ENCODE results near the gene ZNF223.

DNA sequence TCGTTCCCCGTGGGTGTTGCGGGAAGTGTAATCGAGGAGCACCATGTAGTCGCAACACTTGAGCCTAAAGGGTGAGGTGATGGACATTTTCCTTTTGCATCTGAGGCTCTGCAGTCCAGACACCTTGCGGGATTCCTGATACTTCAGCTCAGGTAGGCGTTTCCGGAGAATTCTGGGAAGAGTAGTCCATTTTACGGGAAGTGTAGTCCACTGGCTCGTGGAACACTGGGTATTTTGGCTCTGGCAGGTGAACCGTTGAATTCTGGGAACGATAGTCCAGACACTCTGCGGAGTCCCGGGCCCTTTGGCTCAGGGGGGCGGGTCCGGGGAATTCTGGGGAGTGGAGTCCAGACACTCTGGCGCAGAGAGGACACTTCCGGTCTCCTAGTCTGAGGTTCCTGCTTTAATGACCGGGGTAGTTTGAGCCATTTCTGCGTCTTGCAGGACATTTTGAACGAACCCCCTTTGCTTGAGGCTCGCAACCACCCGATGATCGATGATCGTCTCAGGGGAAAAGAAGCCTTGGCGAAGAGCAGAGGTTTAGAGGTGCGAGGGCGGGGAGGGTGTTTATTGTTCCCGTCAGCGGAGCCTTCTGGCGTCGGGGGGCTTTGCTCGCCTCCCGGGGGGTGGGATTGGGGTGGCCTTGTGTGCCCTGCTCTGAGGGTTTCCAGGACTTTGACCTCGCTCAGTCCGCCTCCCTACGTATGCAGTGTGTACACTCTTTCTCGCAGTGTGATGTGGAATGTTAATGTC, at the start of gene ZNF223:
- peak; percentile 76 to 93 (median 90) for TF ChIP-seq POLR2AphosphoS5 (IDR thresholded peaks at IDR 0.05)
- TF ChIP-seq, protein P1, sequence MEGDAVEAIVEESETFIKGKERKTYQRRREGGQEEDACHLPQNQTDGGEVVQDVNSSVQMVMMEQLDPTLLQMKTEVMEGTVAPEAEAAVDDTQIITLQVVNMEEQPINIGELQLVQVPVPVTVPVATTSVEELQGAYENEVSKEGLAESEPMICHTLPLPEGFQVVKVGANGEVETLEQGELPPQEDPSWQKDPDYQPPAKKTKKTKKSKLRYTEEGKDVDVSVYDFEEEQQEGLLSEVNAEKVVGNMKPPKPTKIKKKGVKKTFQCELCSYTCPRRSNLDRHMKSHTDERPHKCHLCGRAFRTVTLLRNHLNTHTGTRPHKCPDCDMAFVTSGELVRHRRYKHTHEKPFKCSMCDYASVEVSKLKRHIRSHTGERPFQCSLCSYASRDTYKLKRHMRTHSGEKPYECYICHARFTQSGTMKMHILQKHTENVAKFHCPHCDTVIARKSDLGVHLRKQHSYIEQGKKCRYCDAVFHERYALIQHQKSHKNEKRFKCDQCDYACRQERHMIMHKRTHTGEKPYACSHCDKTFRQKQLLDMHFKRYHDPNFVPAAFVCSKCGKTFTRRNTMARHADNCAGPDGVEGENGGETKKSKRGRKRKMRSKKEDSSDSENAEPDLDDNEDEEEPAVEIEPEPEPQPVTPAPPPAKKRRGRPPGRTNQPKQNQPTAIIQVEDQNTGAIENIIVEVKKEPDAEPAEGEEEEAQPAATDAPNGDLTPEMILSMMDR (IDR thresholded peaks at IDR 0.05) = no peak

Data from stomach (tissue), 4 donors.